OCI-LY1 (cell line): Measurements from ENCODE around the gene ENTPD8.

ENCODE experiments used
- H2AFZ ChIP-seq: fragments of 200-600 bp; sonication (generic), shearing (Covaris generic); 2 replicates; pipeline ENCODE4 v1.6.0; 2014; ENCODE audit warnings: antibody characterized with exemption, mild to moderate bottlenecking, low read length
- H3F3A ChIP-seq: fragments of 200-600 bp; sonication (generic), shearing (Covaris generic); 2 replicates; pipeline ENCODE4 v1.6.0; 2014; ENCODE audit warnings: mild to moderate bottlenecking, antibody characterized with exemption, low read length, moderate library complexity; ENCODE audit not compliant: insufficient read depth
- H3K27ac ChIP-seq: fragments of 200-600 bp; sonication (generic); 2 replicates; pipeline ENCODE4 v1.5.1; 2014; ENCODE audit warnings: low read length, mixed run types, mild to moderate bottlenecking, low read depth; ENCODE audit not compliant: poor library complexity, severe bottlenecking
- H3K27me3 ChIP-seq: fragments of 200-600 bp; sonication (generic); 2 replicates; pipeline ENCODE4 v1.6.0; 2014; ENCODE audit warnings: antibody characterized with exemption, mild to moderate bottlenecking, low read length, moderate library complexity; ENCODE audit not compliant: insufficient read depth
- H3K36me3 ChIP-seq: fragments of 200-600 bp; sonication (generic); 2 replicates; pipeline ENCODE4 v1.6.1; 2014; ENCODE audit warnings: mild to moderate bottlenecking, antibody characterized with exemption, low read length, moderate library complexity, mixed read lengths; ENCODE audit not compliant: insufficient read depth
- H3K4me1 ChIP-seq: fragments of 200-600 bp; sonication (generic); 2 replicates; pipeline ENCODE4 v1.5.1; 2014; ENCODE audit warnings: mild to moderate bottlenecking, low read length, moderate library complexity; ENCODE audit not compliant: insufficient read depth, severe bottlenecking
- H3K4me2 ChIP-seq: fragments of 200-600 bp; sonication (generic), shearing (Covaris generic); 2 replicates; pipeline ENCODE4 v1.6.1; 2014; ENCODE audit warnings: low read length
- H3K4me3 ChIP-seq: fragments of 200-600 bp; sonication (generic); 2 replicates; pipeline ENCODE4 v1.5.1; 2014; ENCODE audit warnings: low read length, low read depth, mild to moderate bottlenecking, mixed read lengths; ENCODE audit not compliant: poor library complexity, severe bottlenecking
- H3K79me2 ChIP-seq: fragments of 200-600 bp; shearing (Covaris generic); 2 replicates; pipeline ENCODE4 v1.6.1; 2016; ENCODE audit warnings: mixed run types, low read length, mixed read lengths; ENCODE audit not compliant: insufficient read depth
- H3K9ac ChIP-seq: fragments of 200-600 bp; sonication (generic), shearing (Covaris generic); 2 replicates; pipeline ENCODE4 v1.6.1; 2014; ENCODE audit warnings: mild to moderate bottlenecking, low read length, mixed read lengths
- H3K9me2 ChIP-seq: fragments of 200-600 bp; sonication (generic), shearing (Covaris generic); 2 replicates; pipeline ENCODE4 v1.6.1; 2014; ENCODE audit warnings: low read depth, mild to moderate bottlenecking, low read length, mixed read lengths
- H3K9me3 ChIP-seq: fragments of 200-600 bp; shearing (Covaris generic); 2 replicates; pipeline ENCODE4 v1.6.1; 2014; ENCODE audit warnings: low read length, mixed read lengths
- H4K20me1 ChIP-seq: fragments of 200-600 bp; sonication (generic), shearing (Covaris generic); 2 replicates; pipeline ENCODE4 v1.6.0; 2016; ENCODE audit warnings: mild to moderate bottlenecking, low read length; ENCODE audit not compliant: insufficient read depth
- CTCF ChIP-seq: fragments of 200-600 bp; sonication (generic), shearing (Covaris generic); IDR thresholded peaks from 2 replicates; pipeline ENCODE4 v1.5.1; 2017; ENCODE audit warnings: mild to moderate bottlenecking, antibody characterized with exemption, low read length, moderate library complexity, mixed read lengths
- EZH2 ChIP-seq: fragments of 200-600 bp; sonication (generic), shearing (Covaris generic); IDR thresholded peaks from 2 replicates; pipeline ENCODE4 v1.8.0; 2017; ENCODE audit warnings: borderline replicate concordance, mixed run types, mild to moderate bottlenecking, antibody characterized with exemption, low read length, moderate library complexity, mixed read lengths

The ENTPD8 gene

GRCh38 chr9:137459601-137460362, 18.6 kb upstream of the ENTPD8 start:
- Histone ChIP-seq H2AFZ (peak overlapping the region; percentile 93; the same call in 1 of the 2 replicates), H3K9ac (peak overlapping the region; percentile 63), H3K36me3 (peaks cover 14% of the 10 kb centered on the region; the same call in 1 of the 2 replicates), H3K9me2 (no peaks in the 10 kb centered on the region), H3K79me2 (no peaks in the 10 kb centered on the region), H4K20me1 (no peaks in the 10 kb centered on the region), H3K4me1 (peaks cover 44% of the 10 kb centered on the region), H3K27ac (peak overlapping the region; percentile 30), H3K4me3 (peak overlapping the region; percentile 55), H3K4me2 (peak overlapping the region; percentile 80), H3F3A (no peaks in the 10 kb centered on the region), H3K9me3 (no peaks in the 10 kb centered on the region), H3K27me3 (peaks cover 5% of the 10 kb centered on the region; the same call in 1 of the 2 replicates)
- no peak for TF ChIP-seq EZH2
- no peak for TF ChIP-seq CTCF

- Histone ChIP-seq H4K20me1 (no peaks in the 10 kb centered on the region), H3K9me3 (no peaks in the 10 kb centered on the region), H3K36me3 (peaks cover 14% of the 10 kb centered on the region; the same call in 1 of the 2 replicates), H3K4me1 (peaks cover 50% of the 10 kb centered on the region), H3F3A (no peaks in the 10 kb centered on the region), H3K9me2 (no peaks in the 10 kb centered on the region), H3K9ac (peak within 1 kb of the TSS; percentile 63), H3K27me3 (peaks cover 5% of the 10 kb centered on the region; the same call in 1 of the 2 replicates), H3K27ac (peak within 1 kb of the TSS; percentile 30), H3K79me2 (no peaks in the 10 kb centered on the region), H2AFZ (peak within 1 kb of the TSS; percentile 93; the same call in 1 of the 2 replicates), H3K4me2 (peak within 1 kb of the TSS; percentile 80), H3K4me3 (peak within 1 kb of the TSS; percentile 65)
- TF ChIP-seq EZH2 = no peak
- TF ChIP-seq CTCF = no peak
These were observed 18.0 kb upstream of the ENTPD8 start, which contains the start of gene NSMF for GRCh38 chr9:137459152-137459600. Gene NSMF, minus strand, starts transcription at chr9:137459334. Its CDS starts 232 bp downstream, at chr9:137459102.

- Histone ChIP-seq H3K4me1 (peaks cover 50% of the 10 kb centered on the region), H3K9ac (peak overlapping the region; percentile 56), H3K79me2 (no peaks in the 10 kb centered on the region), H4K20me1 (no peaks in the 10 kb centered on the region), H3K9me3 (no peaks in the 10 kb centered on the region), H3K27ac (no peak overlapping the region), H3K27me3 (peaks cover 5% of the 10 kb centered on the region; the same call in 1 of the 2 replicates), H3K36me3 (peaks cover 16% of the 10 kb centered on the region), H3K9me2 (no peaks in the 10 kb centered on the region), H3F3A (no peaks in the 10 kb centered on the region), H3K4me3 (peak overlapping the region; percentile 65), H2AFZ (no peak overlapping the region), H3K4me2 (peak overlapping the region; percentile 67)
- TF ChIP-seq CTCF = no peak
- TF ChIP-seq EZH2 = no peak
These were observed 17.3 kb upstream of the ENTPD8 start for GRCh38 chr9:137458194-137459151.
